GM19099 (cell line): ENCODE measurements around the gene ABRAXAS1.

ENCODE experiments used
- POLR2A ChIP-seq: IDR thresholded peaks from 3 replicates; pipeline ENCODE4 v1.6.1; 2011; ENCODE audit warnings: low read depth; ENCODE audit not compliant: insufficient read length; ENCODE audit errors: extremely low read depth

The ABRAXAS1 gene

GRCh38 chr4:83484500-83485461 is at the start of gene ABRAXAS1:
TSS of gene ABRAXAS1 (minus strand) at chr4:83485100. CDS start at chr4:83485072, 28 bp downstream.
- TF ChIP-seq POLR2A: peak; percentile 98

- TF ChIP-seq POLR2A: no peak
Measured at GRCh38 chr4:83527671-83528070, 42.8 kb upstream of the ABRAXAS1 start.

GRCh38 chr4:83522239-83522638 is 37.3 kb upstream of the ABRAXAS1 start:
- no peak for TF ChIP-seq POLR2A

GRCh38 chr4:83516042-83516772 is 31.3 kb upstream of the ABRAXAS1 start:
- no peak for TF ChIP-seq POLR2A

- no peak for TF ChIP-seq POLR2A
Measured at GRCh38 chr4:83510442-83510841, 25.5 kb upstream of the ABRAXAS1 start.

GRCh38 chr4:83504996-83505395 is 20.1 kb upstream of the ABRAXAS1 start:
- TF ChIP-seq POLR2A: no peak

GRCh38 chr4:83504503-83504902 is 19.6 kb upstream of the ABRAXAS1 start:
- TF ChIP-seq POLR2A: no peak

GRCh38 chr4:83503974-83504373 is 19.1 kb upstream of the ABRAXAS1 start:
- no peak for TF ChIP-seq POLR2A

GRCh38 chr4:83498187-83498586 is 13.3 kb upstream of the ABRAXAS1 start:
- no peak for TF ChIP-seq POLR2A

- no peak for TF ChIP-seq POLR2A
Measured at GRCh38 chr4:83490876-83491450, 6.1 kb upstream of the ABRAXAS1 start.

GRCh38 chr4:83489711-83490326 is 4.9 kb upstream of the ABRAXAS1 start:
- TF ChIP-seq POLR2A: no peak

GRCh38 chr4:83486457-83487129 is 1.7 kb upstream of the ABRAXAS1 start:
- TF ChIP-seq POLR2A: no peak

GRCh38 chr4:83473966-83474365 is 10.9 kb downstream of the ABRAXAS1 start:
- TF ChIP-seq POLR2A: no peak

GRCh38 chr4:83473423-83473822 is 11.5 kb downstream of the ABRAXAS1 start:
- no peak for TF ChIP-seq POLR2A

GRCh38 chr4:83456184-83456501 is 28.8 kb downstream of the ABRAXAS1 start:
- no peak for TF ChIP-seq POLR2A
